GM18505 (cell line): ENCODE measurements around the gene RBFOX2.
"Not testable (repeated sequence)": the region's sequence is repeated elsewhere in the genome, so short reads cannot be mapped to it uniquely, and the experiment has no call there.

Experiments used
- ATAC-seq: cut with Tn5 transposase; IDR thresholded peaks from one replicate; pipeline ENCODE4 v1.9.1; 2021; ENCODE audit not compliant: unreplicated experiment
- POLR2A ChIP-seq: IDR thresholded peaks from 4 replicates; pipeline ENCODE4 v1.6.1; 2011; ENCODE audit warnings: borderline replicate concordance; ENCODE audit not compliant: insufficient read depth, insufficient read length; ENCODE audit errors: extremely low read depth

The RBFOX2 gene

DNA sequence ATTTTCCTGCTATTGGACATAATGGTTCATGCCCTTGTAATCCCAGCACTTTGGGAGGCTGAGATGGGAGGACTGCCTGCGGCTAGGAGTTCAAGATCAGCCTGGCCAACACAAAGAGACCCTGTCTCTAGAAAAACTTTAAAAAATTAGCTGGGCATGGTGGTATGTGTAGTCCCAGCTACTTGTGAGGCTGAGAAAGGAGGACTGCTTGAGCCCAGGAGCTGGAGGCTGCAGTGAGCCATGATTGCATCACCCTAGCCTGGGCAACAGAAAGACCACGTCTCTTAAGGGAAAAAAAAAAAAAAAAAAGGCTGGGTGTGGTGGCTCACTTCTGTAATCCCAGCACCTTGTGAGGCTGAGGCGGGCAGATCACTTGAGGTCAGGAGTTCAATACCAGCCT, 217.0 kb downstream of the RBFOX2 start:
- TF ChIP-seq POLR2A, result no peak
- ATAC-seq, result no peak

DNA sequence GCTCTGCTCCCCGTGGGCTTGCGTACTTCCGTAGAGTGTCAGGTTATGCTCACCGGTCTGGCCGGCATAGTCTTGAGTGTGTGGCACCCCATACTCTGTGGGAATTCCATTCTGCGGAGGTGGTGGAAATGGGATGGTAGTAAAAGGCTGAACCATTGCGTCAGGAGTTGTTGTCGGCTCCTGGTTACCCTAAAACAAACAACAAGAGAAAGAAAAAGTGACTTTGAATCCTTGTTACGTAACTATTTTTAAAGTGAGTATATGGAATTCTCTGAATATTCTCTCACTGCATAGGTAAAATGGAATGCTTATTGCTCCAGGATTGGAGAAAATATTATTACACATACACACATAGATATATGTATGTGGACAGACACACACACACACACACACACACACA, 218.8 kb downstream of the RBFOX2 start:
- ATAC-seq, result no peak
- no peak for TF ChIP-seq POLR2A

DNA sequence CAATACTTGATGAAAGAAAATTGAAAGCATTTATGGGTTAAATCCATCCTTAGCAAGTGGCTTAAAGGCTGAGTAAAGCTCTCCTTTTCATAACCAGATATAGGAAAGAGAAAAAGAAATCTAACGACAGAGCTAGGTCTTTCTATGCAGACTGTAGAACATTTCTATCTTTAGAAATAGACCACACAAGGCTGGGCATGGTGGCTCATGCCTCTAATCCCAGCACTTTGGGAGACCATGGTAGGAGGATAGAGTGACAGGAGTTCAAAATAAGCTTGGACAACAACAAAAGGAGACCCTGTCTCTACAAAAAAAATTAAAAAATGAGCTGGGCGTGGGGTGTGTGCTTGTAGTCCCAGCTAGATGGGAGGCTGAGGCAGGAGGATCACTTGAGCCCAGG, 220.2 kb downstream of the RBFOX2 start:
- TF ChIP-seq POLR2A, result no peak
- no peak for ATAC-seq

DNA sequence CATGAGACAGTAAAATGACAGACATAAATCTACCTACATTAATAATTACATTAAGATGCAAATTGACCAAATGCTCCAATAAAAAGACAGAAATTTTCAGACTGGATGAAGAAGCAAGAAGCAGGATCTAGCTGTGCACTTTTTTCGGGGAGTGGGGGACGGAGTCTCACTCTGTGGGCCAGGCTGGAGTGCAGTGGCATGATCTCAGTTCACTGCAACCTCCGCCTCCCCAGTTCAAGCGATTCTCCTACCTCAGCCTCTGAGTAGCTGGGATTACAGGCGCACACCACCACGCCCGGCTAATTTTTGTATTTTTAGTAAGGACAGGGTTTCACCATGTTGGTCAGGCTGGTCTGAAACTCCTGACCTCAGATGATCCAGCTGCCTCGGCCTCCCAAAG, 222.0 kb downstream of the RBFOX2 start:
- not testable (repeated sequence) for ATAC-seq

DNA sequence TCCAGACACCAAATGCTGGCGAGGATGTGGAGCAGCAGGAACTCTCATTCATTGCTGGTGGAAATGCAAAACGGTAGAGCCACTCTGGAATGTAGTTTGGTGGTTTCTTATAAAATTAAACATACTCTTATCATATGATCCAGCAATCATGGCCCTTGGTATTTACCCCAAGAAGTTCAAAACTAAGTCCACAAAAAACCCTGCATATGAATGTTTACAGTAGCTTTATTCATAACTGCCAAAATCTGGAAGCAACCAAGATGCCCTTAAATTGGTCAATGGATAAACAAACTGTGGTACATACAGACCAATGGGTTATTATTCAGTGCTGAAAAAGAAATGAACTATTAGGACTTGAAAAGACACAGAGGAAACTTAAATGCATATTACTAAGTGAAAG, 223.2 kb downstream of the RBFOX2 start:
- ATAC-seq, result no peak
- TF ChIP-seq POLR2A, result no peak

DNA sequence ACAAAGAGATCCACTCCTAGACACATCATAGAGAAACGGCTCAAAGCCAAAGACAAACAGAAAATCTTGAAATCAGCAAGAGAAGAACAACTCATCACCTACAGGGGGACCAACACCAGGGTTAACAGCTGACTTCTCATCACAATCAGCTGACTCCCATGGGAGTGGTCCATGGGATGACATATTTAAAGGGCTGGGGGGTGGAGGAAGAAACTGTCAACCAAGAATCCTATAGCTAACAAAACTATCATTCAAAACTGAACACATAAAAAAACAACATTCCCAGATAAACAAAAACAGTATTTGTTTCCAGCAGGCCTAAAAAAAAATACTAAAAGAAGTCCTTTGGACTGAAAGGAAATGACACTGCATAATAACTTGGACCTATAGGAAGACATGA, 224.2 kb downstream of the RBFOX2 start:
- ATAC-seq, result no peak
- TF ChIP-seq POLR2A, result no peak

DNA sequence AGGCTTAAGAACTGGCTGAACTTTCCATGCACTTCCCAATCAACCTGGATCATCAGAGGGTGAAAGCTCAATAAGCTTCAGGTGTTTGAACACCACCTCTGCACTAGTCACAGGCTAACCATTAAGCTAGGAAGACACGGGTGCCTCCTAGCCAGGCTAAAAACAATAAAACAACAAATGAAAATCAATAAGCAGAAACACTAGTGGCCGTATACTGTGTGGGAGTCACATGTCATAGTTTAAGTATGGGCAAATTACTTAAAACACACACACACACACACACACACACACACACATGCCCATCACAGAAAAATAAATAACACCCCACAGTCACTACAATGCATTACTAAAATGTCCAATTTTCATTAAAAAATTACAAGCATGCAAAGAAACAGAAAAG, 225.7 kb downstream of the RBFOX2 start:
- no peak for TF ChIP-seq POLR2A
- ATAC-seq, result no peak

DNA sequence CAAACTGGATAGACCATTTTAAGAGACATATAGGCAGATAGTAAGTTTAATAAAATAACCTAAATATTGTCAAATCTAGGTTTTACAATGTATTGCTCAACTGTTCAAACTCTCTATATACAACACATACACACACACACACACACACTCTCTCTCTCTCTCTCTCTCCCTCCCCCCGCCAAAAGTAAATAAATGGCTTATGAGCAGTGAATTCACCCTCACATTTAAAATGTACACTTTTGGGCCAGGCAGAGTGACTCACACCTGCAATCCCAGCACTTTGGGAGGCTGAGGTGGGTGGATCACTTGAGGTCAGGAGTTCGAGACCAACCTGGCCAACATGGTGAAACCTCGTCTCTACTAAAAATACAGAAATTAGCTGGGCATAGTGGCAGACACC, 227.3 kb downstream of the RBFOX2 start:
- not testable (repeated sequence) for ATAC-seq

DNA sequence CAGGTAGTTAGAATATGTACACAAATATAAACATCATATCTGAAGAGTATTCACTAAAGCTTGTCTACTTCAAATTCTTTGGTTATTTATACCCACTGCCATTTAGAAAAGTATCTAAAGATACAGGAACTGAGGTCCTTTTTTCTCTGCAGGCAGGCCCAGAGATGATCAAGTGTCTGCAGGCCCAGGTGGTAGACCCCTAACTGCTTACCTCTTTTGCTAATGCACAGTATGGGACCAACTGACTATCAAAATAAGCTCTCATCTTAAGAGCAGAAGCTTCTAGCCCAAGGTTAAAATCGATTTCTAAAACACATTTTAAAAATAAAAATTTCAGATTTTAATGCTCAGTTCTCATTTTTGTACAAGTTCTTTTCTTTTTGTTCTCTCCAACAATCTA, 229.5 kb downstream of the RBFOX2 start:
- TF ChIP-seq POLR2A, result no peak

DNA sequence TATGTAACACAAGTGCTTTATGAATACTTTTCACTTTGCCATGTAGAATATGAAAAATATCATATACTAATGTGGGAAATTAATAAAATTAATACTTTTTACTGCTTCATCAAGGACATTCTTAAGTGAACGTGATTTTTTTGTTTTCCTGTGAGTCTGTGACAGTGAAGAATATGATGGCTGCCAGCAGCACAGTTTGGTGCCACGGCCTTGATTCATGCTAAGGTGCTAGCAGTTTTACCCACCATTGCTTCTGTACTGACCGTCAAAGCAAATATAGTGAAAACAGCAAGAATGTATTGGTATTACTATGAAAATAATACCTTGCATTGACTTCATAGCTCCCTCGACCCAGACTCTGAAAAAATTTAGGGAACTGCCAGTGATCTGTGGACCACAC, 231.2 kb downstream of the RBFOX2 start:
- TF ChIP-seq POLR2A, result no peak
- ATAC-seq, result no peak

More for the DNA sequence above, 229.5 kb downstream of the RBFOX2 start:
- no peak for ATAC-seq

DNA sequence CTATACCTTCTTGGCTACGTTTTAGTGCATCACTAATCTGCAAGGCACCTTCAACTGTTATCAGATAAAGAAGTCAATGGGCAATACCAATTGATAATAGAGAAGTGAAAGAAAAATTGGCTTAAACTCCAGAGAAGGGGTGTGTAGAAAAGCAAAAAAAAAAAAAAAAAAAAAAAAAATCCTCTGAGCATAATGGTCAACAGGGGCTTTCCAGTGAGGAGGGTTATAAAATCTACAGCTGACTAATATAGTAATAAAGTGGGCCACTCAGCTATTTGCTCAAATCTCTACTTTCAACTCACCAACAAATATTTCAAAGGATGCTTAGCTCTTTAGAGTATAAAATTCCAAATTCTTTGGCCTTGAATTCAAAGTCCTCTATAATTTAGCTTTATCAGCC, 233.1 kb downstream of the RBFOX2 start:
- no peak for ATAC-seq
- no peak for TF ChIP-seq POLR2A

DNA sequence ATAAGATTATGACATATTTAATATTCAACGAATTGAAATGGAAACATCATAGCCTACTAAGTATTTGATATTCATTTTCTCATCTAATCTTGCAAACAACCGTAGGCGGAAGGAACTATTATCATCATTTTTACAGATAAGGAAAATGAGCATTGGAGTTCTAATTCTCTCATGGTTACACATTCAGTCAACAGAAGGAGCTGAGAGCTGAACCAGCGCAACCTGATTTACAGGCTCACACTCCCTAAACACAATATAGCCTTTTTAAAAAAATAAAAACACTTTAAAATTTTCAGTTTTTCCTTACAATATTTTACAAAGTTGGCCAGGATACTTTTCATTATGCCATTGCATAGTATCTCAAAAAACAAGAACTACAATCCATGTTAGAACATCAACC, 236.1 kb downstream of the RBFOX2 start:
- no peak for ATAC-seq
- TF ChIP-seq POLR2A, result no peak

DNA sequence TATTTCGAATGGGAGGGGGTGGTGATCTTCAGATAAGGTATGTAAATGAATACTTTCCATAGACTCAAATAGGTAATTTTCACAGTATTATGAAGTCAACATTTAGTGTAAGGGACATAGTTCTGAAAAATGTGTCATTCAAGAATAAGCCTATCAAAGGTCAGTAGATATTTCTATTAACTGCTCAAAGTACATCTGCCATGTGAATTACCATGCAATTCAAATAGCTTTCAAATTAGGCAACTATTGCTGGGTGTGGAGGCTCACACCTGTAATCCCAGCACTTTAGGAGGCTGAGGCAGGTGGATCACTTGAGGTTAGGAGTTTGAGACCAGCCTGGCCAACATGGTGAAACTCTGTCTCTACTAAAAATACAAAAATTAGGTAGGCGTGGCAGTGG, 236.8 kb downstream of the RBFOX2 start:
- ATAC-seq, result not testable (repeated sequence)

DNA sequence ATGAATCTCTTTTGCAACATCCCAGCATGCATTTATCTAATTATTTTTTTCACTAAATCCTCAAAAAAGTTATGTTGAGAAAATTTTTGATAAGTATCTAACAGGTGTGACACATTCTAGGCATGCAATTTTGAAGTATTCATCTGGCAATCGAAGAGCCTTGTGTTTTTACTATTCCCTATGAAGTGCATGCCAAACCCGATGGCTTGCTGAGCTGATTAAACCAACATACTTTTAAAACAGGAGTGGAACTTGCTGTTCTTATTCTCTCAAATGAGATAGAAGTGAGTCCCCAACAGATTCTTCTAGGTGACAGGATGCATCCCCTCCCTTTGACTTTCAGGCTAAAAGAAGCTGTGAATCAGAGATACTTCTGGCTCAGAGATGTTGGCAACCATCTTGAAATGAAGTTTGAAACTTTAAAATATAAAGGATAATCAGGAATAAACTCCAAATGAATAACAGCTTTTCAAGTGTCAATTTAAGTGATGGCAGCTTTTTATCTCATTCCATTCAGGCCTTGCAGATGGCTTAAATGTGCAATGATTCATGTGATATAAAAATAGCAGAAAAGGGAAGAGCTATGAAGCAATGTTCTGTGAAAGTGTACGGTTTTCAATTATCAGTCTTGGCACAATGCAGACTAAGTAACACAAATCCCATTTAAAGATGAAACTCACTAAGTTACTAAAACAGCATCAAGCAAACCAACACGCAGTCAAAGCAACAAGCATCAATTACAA, 243.3 kb downstream of the RBFOX2 start:
- no peak for TF ChIP-seq POLR2A
- ATAC-seq, result no peak

DNA sequence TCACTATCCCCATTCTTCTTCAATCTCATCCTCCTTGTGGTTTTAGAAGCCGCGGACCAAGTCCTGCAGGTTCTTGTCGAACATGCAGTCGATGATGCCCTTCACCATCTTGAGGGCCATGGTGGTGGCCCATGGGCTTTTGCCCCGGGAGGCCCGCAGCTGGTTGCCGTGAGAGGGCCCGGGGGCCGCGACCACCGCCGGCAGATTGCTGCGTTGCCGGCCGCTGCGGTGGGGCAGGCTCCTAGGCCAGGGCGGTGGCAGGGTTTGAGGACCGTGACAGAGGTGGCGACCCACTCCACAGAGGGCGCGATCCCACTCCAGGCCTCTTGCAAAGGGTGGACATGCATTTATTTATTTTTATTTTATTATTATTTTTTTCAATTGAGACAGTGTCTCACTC, 244.0 kb downstream of the RBFOX2 start:
- ATAC-seq, result no peak
- no peak for TF ChIP-seq POLR2A
